ENCODE data around the gene TSC1.
"Not testable (repeated sequence)": the region's sequence is repeated elsewhere in the genome, so short reads cannot be mapped to it uniquely, and the experiment has no call there.

TSC1 gene

DNA sequence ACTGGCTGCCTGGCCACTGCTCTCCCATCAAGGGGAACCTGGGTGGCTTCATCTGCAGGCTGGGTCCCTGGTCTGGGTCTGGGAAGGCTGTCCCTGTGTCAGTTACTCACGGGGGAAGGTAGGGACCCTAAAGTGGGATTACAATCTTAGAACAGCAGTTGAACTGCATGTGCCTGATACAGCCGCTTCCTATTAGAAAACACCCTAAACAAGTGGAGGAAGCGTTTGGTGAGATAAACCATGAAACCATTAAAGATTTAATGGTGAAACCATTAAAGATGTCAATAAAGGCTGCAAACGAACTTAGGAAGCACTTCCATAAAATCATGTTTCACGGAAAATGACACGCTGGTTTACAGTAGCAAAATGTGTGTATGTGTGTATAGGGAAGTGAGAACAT is 31.5 kb upstream of the TSC1 start:
- peak in 1 of 4 experiments; percentile 29 for DNase-seq

DNA sequence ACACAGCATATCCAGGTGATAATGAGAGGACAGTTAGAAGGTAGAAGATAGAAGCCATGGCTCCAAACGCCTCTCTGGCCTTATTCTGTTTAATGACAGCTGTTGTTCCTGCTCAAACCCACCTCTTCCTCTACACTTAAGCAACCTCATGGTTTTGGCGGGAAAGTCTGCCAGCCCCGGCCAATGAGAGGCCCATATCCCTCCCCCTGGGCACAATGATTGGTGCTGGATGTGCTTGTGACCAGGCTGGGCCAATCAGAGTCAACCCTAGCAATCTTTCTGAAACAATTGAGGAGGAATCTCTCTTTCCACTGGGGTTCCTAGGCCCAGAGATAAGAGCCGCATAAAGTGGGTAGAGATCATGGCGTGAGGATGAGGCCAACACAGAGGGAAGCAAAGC is 29.3 kb upstream of the TSC1 start:
- DNase-seq = peak in 3 of 4 experiments; percentile 10 to 34 (median 23)

DNA sequence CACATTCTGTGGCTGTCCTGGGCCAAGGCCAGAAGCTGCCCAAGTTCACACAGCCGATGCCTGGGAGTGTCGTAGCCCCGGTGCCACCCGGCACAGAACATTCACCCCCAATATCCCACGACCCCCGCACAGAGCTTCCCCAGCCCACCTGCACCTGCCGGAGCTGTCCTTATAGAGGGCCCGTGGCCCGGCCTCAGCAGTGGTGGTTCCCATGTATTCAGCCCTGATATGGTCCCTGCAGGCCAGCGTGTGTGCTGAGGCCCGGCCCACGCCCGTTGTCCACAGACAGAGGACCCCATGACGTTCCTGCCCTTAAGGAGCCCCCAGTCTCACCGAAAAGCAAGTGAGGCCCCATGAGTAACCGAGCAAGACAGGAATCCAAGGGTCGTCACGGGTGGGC is 28.8 kb upstream of the TSC1 start:
- DNase-seq = no peak

DNA sequence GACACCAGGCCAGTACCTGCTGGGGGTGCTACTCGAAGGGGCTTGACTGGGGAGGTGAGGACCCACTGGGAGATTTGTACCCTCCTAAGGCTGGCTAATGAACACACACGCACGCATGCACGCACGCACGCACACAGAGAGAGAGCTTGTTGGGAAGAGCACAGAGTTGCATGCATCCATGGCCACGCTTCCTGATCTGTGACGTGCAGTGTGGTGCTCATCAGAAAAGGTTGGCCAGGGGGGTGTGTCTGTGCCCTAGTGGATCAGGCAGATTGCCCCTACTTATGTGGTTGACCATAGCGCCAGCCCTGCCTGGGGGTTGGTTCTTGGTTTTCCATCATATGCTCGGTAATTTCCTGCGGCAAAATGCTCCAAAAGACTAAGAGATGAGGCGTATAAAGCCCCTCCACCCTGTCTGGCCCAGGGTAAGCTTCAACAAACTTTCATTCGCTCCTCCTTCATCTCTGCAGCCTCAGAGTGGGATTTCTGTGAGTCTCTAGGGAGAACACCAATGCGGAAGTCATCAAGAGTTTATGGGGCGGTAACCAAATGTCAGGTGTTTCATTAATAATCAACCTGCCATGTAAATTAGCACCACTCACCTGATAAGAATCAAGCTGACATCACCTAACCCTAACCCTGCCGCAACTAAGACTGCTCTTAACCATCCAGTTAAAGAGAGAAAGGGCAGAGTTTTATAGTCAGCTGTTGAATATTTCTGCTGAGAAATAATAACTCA is 26.1 kb upstream of the TSC1 start:
- DNase-seq = no peak

DNA sequence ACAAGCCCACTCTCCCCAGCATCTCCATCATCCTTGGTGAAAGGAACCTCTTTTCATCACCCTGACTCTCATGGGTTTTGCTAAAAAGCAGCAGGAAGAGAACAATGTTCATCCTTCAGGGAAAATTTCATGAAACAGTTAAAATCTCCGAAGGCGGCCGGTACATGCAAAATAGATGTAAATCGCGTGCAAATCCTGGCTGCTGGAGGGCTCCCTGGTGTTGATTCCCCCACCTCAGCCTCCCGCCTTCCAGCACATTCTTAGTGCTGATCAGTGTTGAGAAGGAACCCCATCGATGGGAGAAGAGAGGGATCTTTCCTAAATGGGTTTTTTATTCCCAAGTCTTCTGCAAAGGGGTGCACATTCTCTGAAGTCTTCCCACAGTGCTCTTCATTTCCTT is 25.4 kb upstream of the TSC1 start:
- DNase-seq = no peak

DNA sequence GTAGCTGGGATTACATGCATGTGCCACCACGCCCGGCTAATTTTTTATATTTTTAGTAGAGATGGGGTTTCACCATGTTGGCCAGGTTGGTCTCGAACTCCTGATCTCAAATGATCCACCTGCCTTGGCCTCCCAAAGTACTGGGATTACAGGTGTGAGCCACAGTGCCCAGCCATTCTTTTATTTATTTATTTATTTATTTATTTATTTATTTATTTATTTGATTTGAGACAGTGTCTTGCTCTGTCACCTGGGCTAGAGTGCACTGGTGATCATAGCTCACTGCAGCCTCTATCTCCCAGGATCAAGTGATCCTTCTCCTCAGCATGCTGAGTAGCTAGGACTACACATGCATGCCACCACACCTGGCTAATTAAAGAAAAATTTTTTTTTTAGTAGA is 23.5 kb upstream of the TSC1 start:
- not testable (repeated sequence) for DNase-seq

DNA sequence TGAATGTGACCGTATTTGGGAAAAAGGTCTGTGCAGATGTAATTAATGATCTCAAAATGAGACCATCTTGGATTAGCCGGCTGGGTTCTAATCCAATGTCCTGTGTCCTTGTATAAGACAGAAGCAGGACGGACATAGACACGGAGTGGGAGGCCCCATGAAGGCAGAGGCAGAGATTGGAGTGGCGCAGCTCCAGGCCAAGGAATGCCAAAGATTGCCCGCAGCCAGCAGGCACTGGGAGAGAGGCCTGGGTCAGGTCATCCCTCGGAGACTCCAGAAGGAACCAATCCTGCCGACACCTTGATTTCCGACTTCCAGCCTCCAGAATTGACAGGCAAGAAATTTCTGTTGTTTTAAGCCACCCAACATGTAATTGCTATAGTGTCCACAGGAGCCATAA is 21.1 kb upstream of the TSC1 start:
- DNase-seq = no peak

DNA sequence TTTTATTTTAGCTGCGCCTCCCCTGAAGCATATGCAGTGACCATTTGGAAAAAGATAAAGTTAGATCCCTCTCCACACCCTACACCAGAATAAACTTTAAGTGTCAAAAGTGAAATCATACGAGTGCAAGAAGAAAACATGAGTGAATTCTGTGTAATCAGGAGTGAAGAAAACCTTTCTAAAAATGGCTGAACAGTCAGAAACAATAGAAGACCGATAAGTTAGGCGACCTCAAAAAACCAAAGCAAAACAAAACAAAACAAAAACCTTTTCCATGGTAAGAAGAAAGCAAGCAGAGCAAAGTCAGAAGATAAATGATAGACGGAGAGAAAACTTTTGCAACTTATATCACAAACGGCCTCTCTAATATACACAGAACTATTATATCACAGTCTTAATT is 16.6 kb upstream of the TSC1 start:
- DNase-seq = no peak

DNA sequence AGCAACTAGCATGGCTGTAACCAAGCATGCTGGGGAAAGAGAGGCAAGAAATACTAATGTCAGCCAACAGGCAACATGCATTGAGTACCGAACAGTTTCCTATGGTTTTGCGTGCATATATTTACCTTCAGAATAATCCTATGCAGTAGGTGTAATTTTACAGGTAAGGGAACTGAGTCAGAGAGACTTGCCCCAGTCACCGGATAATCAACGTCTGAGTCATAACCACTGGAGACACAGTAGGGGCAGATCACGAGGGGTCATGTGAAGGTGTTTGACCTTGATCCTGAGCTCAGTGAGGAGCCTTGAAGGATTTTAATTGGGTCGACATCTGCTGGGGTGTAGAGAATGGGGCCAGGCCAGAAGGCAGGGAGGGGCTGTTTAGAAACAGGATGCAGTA is 13.4 kb upstream of the TSC1 start:
- DNase-seq = no peak

DNA sequence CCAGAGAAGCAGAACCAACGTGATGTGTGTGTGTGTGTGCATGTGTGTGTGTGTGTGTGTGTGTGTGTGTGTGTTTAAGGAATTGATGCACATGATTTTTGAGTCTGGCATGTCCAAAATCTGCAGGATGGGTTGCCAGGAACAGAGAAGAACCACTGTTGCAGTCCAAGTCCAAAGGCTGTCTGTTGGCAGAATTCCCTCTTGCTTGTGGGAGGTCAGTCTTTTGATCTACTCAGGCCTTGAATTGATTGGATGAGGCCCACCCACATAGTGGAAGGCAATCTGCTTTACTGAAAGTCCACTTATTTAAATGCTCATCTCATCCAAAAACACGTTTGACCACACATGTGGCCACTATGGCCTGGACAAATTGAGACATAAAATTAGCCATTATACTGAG is 11.4 kb upstream of the TSC1 start:
- DNase-seq = no peak

DNA sequence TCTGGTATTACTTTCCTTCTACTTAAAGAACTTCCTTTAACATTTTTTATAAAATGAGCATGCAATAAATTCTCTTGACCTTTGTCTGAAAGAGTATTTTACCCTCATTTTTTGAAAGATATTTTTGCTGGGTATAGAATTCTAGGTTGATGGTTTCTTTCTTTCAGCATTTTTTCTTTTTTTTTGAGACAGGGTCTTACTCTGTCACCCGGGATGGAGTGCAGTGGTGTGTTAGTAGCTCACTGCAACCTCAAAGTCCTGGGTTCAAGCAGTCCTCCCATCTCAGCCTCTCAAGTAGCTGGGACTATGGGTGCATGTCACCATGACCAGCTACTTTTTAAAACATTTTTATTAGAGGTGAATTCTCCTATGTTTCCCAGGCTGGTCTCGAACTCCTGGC is 10.7 kb upstream of the TSC1 start:
- DNase-seq = no peak

DNA sequence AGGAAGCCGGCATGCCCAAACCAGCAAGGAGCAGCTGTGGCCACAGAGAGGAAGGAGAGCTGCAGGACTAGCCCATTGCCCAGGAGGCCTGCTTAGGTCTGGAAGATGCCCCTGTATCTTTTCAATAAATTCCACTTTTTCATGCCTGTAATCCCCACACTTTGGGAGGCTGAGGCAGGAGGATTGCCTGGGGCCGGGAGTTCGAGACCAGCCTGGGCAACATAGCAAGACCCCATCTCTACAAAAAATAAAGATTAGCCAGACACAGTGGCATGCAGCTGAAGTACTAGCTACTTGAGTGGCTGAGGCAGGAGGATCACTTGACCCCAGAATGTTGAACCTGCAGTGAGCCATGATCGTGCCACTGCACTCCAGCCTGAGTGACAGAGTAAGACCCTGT is 5.3 kb upstream of the TSC1 start:
- DNase-seq = no peak

DNA sequence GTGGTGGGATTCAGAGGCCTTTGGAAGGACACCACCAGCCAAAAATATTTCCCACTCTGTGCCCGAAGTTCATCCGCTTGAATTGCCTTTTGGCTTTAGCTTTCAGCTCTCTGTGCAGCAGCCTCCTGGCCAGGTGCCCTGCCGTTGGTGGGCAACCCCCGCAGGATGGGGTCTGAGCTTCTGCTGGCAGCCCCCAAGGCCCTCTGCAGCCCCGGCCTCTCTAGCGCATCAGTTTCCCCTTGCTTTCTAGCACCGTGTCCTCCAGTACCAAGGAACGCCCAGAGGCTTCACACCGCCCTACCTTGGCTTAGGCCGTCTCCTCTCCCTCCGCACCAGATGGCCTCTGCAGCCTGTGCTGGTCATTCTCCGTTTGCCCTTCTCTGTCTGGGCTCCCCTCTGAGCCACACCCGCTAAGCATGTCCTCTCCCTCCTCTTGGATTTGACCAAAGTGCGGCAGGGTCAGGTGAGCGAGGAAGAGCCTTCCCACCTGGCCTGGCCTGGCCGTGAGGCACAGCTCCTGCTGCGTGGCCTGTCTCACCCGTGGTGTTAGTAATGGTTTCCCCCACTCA is 4.2 kb upstream of the TSC1 start:
- DNase-seq = no peak

DNA sequence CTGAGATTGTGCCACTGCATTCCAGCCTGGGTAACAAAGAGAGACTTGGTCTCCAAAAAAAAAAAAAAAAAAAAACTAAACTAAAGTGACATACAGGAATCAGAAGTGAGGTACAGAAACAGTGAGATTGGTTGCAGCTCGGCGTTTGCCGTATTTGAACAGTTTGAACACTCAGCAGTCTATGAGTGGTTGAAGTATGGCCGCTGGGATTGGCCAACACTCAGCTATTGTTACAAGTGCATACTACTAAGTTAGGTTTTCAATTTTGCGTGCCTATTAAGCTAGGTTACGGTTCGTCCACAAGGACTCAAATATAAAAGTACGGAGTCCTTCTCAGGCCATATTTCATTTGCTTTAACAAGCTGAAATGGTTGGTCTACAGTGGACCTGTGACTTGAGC is 3.3 kb upstream of the TSC1 start:
- no peak for DNase-seq

DNA sequence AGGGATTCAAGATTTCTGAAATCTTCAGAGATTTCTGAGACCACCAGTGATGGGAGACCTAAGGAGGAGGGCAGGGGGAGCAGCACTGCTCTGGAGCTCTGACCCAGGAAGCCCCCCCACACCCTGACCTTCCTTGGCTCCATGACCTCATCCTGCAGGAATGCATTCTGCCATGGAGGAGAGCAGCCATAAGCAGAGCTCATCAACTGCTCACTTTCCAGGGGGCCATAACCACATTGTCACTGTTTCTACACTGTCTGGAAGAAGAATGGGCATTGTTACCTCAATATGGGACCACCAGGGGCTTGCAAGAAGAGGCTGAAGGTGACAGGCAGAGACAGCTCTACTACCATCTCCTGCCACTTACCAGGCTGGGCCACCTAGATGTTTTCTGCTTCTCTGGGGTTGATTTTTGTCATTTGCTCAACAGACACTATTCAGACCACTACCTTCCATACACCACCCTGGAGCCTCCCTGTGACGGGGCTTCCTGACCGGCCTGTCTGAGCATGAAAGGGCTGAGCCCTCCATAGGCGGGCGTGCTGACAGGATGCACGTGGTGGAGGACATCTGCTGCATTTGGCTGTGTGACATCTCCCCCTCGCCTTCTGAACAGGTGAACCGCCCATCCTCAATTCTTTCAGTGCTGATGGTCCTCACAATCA is 2.3 kb upstream of the TSC1 start:
- no peak for DNase-seq

DNA sequence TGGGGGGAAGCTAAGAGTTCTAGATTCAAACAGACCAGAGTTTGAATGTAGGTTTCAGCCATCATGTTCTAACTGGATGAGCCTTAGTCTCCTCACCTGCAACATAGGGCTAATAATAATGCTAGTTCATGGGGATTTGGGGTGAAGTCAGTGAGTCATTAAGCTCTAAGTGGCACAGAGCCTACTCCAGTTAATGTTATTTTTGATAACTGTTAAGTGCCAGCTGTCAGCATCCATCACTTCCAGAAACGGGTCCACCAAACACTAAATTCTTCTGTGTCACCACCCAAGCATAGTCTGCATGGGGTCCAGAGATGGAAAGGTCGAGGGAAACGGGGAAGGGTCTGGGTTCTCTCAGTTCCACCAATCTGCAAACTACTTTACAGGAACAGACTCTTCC is 1.8 kb upstream of the TSC1 start:
- DNase-seq = no peak

DNA sequence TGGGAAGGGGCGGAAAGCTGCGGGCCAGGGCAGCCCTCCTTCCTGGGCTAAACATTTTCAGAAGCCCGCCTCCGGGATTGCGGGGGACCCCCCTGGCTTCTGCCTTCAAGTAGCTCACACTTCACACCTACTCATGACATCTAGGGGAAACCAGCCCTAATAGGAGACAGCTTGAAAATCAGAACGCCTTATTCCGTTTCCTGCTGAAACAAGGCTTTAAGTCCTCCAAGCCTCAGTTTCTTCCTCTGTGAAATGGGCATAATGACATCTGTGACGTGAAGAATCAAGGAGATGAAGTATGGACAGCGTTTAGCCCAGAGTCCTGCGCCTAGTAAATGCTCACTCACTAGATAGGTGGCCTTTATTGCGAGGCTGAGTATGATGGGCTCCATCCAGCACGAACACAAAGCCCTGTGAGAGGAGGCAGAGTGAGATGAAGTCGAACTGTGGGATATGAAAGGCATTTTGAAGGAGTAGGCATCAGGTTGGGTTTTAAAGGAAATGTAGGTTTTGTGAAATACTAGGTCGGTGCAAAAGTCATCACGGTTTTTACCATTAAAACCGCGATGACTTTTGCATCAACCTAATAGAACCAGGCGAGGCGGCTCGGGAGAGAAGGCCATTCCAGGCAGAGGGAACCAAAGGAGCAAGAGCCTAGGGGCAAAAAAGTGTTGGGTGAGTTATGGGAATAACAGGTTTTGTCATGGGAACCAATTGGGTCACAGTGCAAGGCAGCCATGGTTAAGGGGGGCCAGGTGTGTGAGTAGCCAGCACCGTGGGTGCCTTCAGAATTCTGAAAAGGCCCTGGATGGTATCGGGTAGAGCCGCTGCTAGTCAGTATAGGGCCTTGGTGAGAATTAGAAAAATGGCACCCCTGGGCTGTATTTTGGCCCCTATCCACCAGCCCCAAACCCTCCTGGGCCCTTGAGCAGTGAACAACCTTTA is 1.0 kb upstream of the TSC1 start:
- no peak for DNase-seq

DNA sequence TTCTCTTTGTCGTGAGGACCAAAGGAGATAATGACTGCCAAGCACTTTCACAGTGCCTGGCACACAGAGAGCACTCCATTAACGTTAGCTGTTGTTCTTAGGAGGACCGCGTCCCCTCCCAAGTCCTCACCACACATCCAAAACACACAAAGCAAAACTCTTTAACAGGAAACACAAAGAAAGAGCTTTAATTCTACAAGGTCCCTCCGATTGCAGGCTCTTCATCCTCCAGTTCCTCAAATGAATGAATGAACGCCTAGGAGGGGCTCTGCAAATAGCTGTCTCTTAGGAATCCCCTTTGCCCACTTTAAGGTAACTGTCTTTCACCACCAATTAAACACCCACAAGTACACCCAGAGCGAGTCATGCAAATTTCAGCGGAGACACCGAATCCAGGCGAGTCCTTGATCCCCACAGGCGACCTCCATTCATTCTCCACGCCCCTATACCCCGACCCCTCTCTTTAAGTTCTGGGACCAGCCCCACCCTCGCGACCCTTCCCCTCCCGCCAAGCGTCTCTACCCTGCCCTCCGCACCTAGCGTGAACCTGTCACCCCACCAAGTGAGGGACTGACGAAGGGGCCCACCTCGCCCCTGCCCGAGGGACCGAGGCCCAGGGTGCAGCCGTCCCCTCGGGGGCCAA is 644 bp downstream of the TSC1 start:
- peak; percentile 10 to 30 (median 18) for DNase-seq

DNA sequence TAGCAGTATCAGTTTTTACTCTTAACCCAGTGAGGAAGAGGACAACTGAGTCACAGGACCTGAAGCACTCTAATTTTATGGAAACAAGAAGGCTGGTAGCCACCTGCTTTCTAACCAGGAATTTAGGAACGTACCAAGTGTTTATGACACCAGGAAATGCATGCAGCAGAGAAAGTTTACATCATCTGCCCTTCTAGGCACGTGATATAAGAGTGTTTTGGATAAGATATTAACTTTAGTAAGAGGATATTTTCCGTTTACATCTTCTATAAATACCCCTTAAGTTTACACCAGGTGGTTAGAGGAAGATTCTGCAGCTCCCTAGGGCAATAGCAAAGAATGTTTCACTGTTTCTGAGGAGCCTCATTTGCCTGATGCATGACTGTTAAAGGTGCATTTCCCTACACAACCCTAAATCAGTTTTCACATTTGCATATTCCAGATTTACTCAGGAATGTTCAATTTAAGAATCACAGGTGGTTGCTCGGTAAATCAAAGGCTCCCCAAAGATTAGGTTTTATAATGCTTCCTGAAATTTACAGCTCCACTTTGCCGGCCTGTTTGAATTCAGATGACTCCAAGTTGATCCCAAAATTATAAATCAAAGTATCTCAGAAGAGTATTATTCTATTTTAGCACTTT is 1.8 kb downstream of the TSC1 start:
- peak in 1 of 4 experiments; percentile 8 for DNase-seq

DNA sequence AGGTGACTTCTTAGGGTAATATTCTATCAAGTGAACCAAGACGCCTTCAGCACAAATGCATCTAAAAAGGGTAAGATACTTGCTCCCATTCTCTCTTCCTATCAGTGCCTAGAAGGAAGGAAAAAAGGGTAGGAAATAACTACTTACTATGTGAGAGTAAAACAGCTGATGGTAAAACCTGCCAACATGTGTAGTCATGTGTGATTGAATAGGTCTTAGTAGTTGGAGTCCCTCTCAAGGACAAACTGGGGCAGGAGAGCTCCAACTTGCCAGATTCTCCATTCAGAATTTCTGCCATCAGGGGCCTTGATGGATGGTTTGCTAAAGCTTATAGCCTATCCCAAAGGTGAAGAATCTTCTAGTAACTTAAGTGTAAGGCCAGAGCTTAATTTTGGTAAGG is 5.2 kb downstream of the TSC1 start:
- no peak for DNase-seq

DNA sequence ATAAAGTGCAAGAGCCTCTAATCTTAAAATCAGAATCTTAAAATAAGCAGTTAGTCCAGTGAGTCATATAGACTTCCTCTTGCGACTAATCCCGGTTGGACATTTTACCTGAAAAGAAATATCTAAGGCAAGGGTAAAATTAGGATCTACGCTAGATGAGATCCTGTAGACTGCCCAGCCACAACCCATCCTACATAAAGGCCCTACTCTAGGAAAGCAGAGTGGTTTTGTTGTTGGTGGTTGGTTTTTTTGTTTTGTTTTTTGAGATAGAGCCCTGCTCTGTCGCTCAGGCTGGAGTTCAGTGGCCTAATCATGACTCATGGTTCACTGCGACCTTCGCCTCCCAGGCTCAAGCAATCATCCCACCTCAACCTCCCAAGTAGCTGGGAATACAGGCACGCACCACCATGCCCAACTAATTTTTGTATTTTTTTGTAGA is 6.9 kb downstream of the TSC1 start:
- no peak for DNase-seq

DNA sequence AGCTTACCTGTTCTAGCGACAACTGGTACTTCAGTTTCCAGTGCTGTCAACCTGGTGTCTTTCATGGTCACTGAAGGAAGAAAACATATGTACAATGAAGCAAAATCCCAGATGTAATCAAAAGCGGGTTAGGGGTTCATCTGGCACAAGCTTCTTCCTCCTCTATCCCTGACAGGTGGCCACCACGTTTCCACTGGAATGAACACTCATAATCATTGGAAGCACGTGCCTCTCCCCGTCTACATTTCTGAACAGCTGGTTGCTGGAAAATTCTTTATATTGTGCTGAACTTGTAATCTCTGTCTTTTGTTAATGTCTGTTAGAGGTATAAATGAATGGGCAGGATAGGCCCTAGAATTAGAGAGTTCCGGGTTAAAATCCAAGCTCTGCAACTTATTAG is 9.4 kb downstream of the TSC1 start:
- DNase-seq = no peak

Data from suppressor macrophage (primary cell).